ENCODE measurements around the gene RNF6.
"Not testable (repeated sequence)": the region's sequence is repeated elsewhere in the genome, so short reads cannot be mapped to it uniquely, and the experiment has no call there.

RNF6 gene

DNA sequence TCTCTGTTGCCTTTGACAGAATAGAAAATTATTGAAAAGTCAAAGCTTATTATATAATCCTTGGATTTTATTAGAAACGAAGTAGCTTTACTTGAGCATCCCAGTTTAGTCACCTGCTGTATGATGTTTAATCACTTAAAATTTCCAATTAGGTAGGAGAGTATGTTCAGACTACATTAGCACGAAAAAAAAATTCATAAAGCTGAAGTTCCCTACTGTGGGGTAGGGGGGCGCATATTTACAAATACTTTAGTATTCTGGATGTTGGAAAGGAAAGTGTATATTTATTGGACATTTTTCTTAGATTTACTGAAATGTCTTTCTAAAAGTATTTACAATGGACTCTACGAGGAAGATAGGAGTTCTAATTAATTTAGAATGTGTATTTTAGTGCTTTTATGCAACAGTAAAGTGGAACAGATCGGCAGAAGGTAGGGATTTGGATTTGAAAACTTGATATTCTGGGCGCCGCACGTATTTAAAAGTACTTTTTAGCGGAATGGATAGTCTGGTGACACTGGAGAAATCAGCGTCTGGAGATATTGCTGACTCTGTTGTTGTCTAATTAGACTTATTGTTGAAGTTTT, 33.7 kb upstream of the RNF6 start:
- TF ChIP-seq, protein P1, sequence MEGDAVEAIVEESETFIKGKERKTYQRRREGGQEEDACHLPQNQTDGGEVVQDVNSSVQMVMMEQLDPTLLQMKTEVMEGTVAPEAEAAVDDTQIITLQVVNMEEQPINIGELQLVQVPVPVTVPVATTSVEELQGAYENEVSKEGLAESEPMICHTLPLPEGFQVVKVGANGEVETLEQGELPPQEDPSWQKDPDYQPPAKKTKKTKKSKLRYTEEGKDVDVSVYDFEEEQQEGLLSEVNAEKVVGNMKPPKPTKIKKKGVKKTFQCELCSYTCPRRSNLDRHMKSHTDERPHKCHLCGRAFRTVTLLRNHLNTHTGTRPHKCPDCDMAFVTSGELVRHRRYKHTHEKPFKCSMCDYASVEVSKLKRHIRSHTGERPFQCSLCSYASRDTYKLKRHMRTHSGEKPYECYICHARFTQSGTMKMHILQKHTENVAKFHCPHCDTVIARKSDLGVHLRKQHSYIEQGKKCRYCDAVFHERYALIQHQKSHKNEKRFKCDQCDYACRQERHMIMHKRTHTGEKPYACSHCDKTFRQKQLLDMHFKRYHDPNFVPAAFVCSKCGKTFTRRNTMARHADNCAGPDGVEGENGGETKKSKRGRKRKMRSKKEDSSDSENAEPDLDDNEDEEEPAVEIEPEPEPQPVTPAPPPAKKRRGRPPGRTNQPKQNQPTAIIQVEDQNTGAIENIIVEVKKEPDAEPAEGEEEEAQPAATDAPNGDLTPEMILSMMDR (conservative IDR thresholded peaks at IDR 0.05; ENCODE audit: low read length): peak; percentile 41
- H3K4me3 ChIP-seq (ENCODE audit: low read length): peak overlapping the region; percentile 78
- no peak for DNase-seq (ENCODE audit: low read depth)

GRCh38 chr13:26255115-26255514, 33.0 kb upstream of the RNF6 start:
- H3K4me3 ChIP-seq (ENCODE audit: low read length): peak overlapping the region; percentile 78
- DNase-seq (ENCODE audit: low read depth): no peak
- TF ChIP-seq, protein P1 (conservative IDR thresholded peaks at IDR 0.05; ENCODE audit: low read length): no peak

GRCh38 chr13:26254583-26255111, 32.5 kb upstream of the RNF6 start:
- TF ChIP-seq, protein P1 (conservative IDR thresholded peaks at IDR 0.05; ENCODE audit: low read length): no peak
- peak; percentile 40 for DNase-seq (ENCODE audit: low read depth)
- H3K4me3 ChIP-seq (ENCODE audit: low read length): peak overlapping the region; percentile 78

- TF ChIP-seq, protein P1 (conservative IDR thresholded peaks at IDR 0.05; ENCODE audit: low read length): no peak
- peak; percentile 94 for DNase-seq (ENCODE audit: low read depth)
- peak within 1 kb of the TSS; percentile 78 for H3K4me3 ChIP-seq (ENCODE audit: low read length)
Measured at GRCh38 chr13:26253787-26254582, 31.9 kb upstream of the RNF6 start, which contains the start of gene CDK8. CDK8 (plus strand) TSS chr13:26254129; CDS start chr13:26254642, 513 bp downstream.

DNA sequence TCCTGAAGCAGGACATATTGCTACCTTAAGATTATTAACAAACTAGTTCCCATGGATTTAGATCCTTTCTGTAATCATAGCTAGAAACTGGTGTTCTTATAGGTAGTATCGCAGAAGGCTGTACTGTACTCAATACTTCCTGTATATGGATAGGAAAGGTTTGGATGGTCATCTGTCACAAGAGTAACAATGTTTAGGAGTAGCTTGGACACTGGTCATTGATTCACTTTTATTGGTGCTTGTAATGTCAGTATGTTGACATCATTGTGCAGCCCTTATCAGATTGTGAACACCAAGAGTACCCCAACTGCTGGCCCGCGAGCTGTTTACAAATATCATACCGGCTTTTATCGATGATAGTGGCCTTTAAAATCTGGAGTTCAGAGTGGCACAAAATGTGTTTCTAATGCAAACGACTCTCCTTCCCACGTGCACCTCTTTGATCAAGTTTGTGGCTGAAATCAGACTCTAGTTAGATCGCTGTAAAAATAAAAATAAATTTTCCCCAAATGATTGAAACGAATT, 31.2 kb upstream of the RNF6 start:
- TF ChIP-seq, protein P1 (conservative IDR thresholded peaks at IDR 0.05; ENCODE audit: low read length): no peak
- DNase-seq (ENCODE audit: low read depth): no peak

GRCh38 chr13:26252006-26252405, 29.9 kb upstream of the RNF6 start:
- not testable (repeated sequence) for H3K4me3 ChIP-seq (ENCODE audit: low read length); DNase-seq (ENCODE audit: low read depth)

More for the DNA sequence above, 31.2 kb upstream of the RNF6 start:
- H3K4me3 ChIP-seq (ENCODE audit: low read length): peak overlapping the region; percentile 78

DNA sequence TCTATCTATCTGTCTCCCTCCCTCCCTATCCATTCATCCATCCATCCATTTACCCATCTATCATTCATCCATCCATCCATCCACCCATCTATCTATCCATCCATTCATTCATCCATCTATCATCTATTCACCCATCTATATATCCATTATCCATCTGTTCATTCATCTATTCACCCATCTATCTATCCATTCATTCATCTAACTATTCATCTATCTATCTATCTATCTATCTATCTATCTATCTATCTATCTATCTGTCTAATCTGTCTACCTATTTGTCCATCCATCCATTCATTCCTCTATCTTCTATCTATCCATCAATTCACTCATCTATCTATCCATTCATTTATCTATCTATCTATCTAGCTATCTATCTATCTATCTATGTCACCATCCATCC, 27.4 kb upstream of the RNF6 start:
- H3K4me3 ChIP-seq (ENCODE audit: low read length): no peak overlapping the region
- TF ChIP-seq, protein P1 (conservative IDR thresholded peaks at IDR 0.05; ENCODE audit: low read length): no peak
- DNase-seq (ENCODE audit: low read depth): no peak

Data from AG10803 (cell line).